Adipose tissue (tissue), 3 donors: ENCODE results near the gene ZNF804A. TPM values are rescaled to one million over a fixed set of nuclear protein-coding genes. Genes with fewer than 3 reads are reported as not detected.

Experiments used
- H3K27ac ChIP-seq: one replicate; pipeline ENCODE4 v1.5.1; 2013; ENCODE audit warnings: low read depth, low read length
- WGBS, 3 donors: extraction: QIAGEN DNeasy Blood & Tissue Kit; methylation state at CpG; one replicate each; pipeline ENCODE4 v1.1.7; 2013; 5-methylcytosine and 5-hydroxymethylcytosine counted together
- polyA plus RNA-seq, 3 donors: library from polyadenylated mRNA; stranded (reverse); fragments of 200-250 nt; gene quantifications; one replicate each; pipeline ENCODE4 v1.2.3, GENCODE V29; 2013
- donor health status: healthy with polysubstance abuse.
- donor health status: Bipolar disorder and iron deficiency.
- donor health status: healthy.

ZNF804A gene
- polyA plus RNA-seq, 3 donors = 0.06 TPM; not detected in 1

- 58 to 78% (median 66%) methylated on average over 3 of the region's 3 CpGs for WGBS, 3 donors
- no peak overlapping the region for H3K27ac ChIP-seq
Observed at GRCh38 chr2:184767059-184767458, 168.7 kb downstream of the ZNF804A start.

- no peak overlapping the region for H3K27ac ChIP-seq
- 23 to 70% (median 27%) methylated on average over 2 of the region's 2 CpGs for WGBS, 3 donors
Observed at GRCh38 chr2:184769023-184769422, 170.7 kb downstream of the ZNF804A start.

- 27 to 65% (median 64%) methylated on average over 1 of the region's 1 CpG for WGBS, 3 donors
- no peak overlapping the region for H3K27ac ChIP-seq
Observed at GRCh38 chr2:184769686-184770085, 171.4 kb downstream of the ZNF804A start.

GRCh38 chr2:184779777-184780176 lies 181.4 kb downstream of the ZNF804A start:
- no peak overlapping the region for H3K27ac ChIP-seq
- whole genome bisulfite sequencing, 3 donors = 85 to 90% (median 90%) methylated on average over 2 of the region's 2 CpGs

- WGBS, 3 donors = 54 to 58% (median 55%) methylated on average over 1 of the region's 1 CpG
- H3K27ac ChIP-seq = no peak overlapping the region
Observed at GRCh38 chr2:184780384-184780783, 182.1 kb downstream of the ZNF804A start.

- no peak overlapping the region for H3K27ac ChIP-seq
- WGBS, 3 donors = 61 to 79% (median 65%) methylated on average over 2 of the region's 2 CpGs
Observed at GRCh38 chr2:184780944-184781343, 182.6 kb downstream of the ZNF804A start.

- no peak overlapping the region for H3K27ac ChIP-seq
- 55 to 72% (median 61%) methylated on average over 3 of the region's 3 CpGs for WGBS, 3 donors
Observed at GRCh38 chr2:184783576-184783975, 185.2 kb downstream of the ZNF804A start.

GRCh38 chr2:184793176-184793575 lies 194.8 kb downstream of the ZNF804A start:
- WGBS, 3 donors = 71 to 97% (median 86%) methylated on average over 1 of the region's 1 CpG
- H3K27ac ChIP-seq = no peak overlapping the region

GRCh38 chr2:184799379-184799778 lies 201.1 kb downstream of the ZNF804A start:
- H3K27ac ChIP-seq = no peak overlapping the region
- WGBS, 3 donors = 79 to 92% (median 83%) methylated on average over 4 of the region's 4 CpGs

GRCh38 chr2:184814421-184814820 lies 216.1 kb downstream of the ZNF804A start:
- no peak overlapping the region for H3K27ac ChIP-seq
- 57 to 70% (median 67%) methylated on average over 3 of the region's 3 CpGs for WGBS, 3 donors

- WGBS, 3 donors = 39 to 50% (median 46%) methylated on average over 1 of the region's 1 CpG
- H3K27ac ChIP-seq = no peak overlapping the region
Observed at GRCh38 chr2:184815824-184816223, 217.5 kb downstream of the ZNF804A start.

- H3K27ac ChIP-seq = no peak overlapping the region
- 46 to 61% (median 60%) methylated on average over 2 of the region's 2 CpGs for WGBS, 3 donors
Observed at GRCh38 chr2:184824597-184824996, 226.3 kb downstream of the ZNF804A start.

GRCh38 chr2:184830531-184830930 lies 232.2 kb downstream of the ZNF804A start:
- WGBS, 3 donors = 86 to 97% (median 90%) methylated on average over 1 of the region's 1 CpG
- no peak overlapping the region for H3K27ac ChIP-seq

GRCh38 chr2:184834699-184835397 lies 236.5 kb downstream of the ZNF804A start:
- no peak overlapping the region for H3K27ac ChIP-seq

- no peak overlapping the region for H3K27ac ChIP-seq
Observed at GRCh38 chr2:184835398-184835715, 237.0 kb downstream of the ZNF804A start.

- H3K27ac ChIP-seq = no peak overlapping the region
- WGBS, 3 donors = 23 to 47% (median 46%) methylated on average over 2 of the region's 2 CpGs
Observed at GRCh38 chr2:184847331-184847730, 249.0 kb downstream of the ZNF804A start.

- no peak overlapping the region for H3K27ac ChIP-seq
Observed at GRCh38 chr2:184849516-184849915, 251.2 kb downstream of the ZNF804A start.

- 87 to 90% (median 88%) methylated on average over 1 of the region's 1 CpG for WGBS, 3 donors
- H3K27ac ChIP-seq = no peak overlapping the region
Observed at GRCh38 chr2:184851576-184851975, 253.2 kb downstream of the ZNF804A start.

GRCh38 chr2:184859187-184859586 lies 260.9 kb downstream of the ZNF804A start:
- no peak overlapping the region for H3K27ac ChIP-seq

GRCh38 chr2:184860744-184861143 lies 262.4 kb downstream of the ZNF804A start:
- WGBS, 3 donors = 80 to 94% (median 92%) methylated on average over 2 of the region's 2 CpGs
- H3K27ac ChIP-seq = no peak overlapping the region

GRCh38 chr2:184875212-184875611 lies 276.9 kb downstream of the ZNF804A start:
- H3K27ac ChIP-seq = no peak overlapping the region
